Measurements from ENCODE around the gene SLC9A3.

- TF ChIP-seq CTCF (conservative IDR thresholded peaks at IDR 0.05 in 1 of 2, IDR thresholded peaks at IDR 0.05 in 1 of 2; ENCODE audit: extremely low read depth in 1 of 2, insufficient read depth in 1 of 2, low read depth in 1 of 2, low read length in 2 of 2) = no peak
- TF ChIP-seq EZH2 (IDR thresholded peaks at IDR 0.05; ENCODE audit: borderline replicate concordance, low read length) = no peak
These were observed 918 bp upstream of the SLC9A3 start for GRCh38 chr5:524973-525761.

Measured in mammary epithelial cell (primary cell).